Neural crest cell (in vitro differentiated cells): ENCODE measurements around the gene MPP3. TPM values are rescaled to one million over a fixed set of nuclear protein-coding genes. Genes with fewer than 3 reads are reported as not detected.

Experiments used
- DNase-seq: peaks from one replicate; pipeline ENCODE4 v3.0.0; 2021; ENCODE audit warnings: low read depth, mixed read lengths, low spot score
- H3K27ac Mint-ChIP-seq: one replicate; pipeline ENCODE4 v1.8.0; 2021; ENCODE audit warnings: mild to moderate bottlenecking, mixed read lengths; ENCODE audit not compliant: unreplicated experiment
- H3K27me3 Mint-ChIP-seq: 2 replicates; pipeline ENCODE4 v1.8.0; 2021; ENCODE audit warnings: low read depth, mild to moderate bottlenecking, mixed read lengths
- H3K36me3 Mint-ChIP-seq: 2 replicates; pipeline ENCODE4 v1.8.0; 2021; ENCODE audit warnings: low read depth, mild to moderate bottlenecking, mixed read lengths
- H3K4me1 Mint-ChIP-seq: 2 replicates; pipeline ENCODE4 v1.8.0; 2021; ENCODE audit warnings: mixed read lengths
- H3K4me3 Mint-ChIP-seq: one replicate; pipeline ENCODE4 v1.8.0; 2021; ENCODE audit warnings: mild to moderate bottlenecking, mixed read lengths
- H3K9me3 Mint-ChIP-seq: 2 replicates; pipeline ENCODE4 v1.8.0; 2021; ENCODE audit warnings: mixed read lengths
- CTCF ChIP-seq: fragments of 200-600 bp; sonication (generic); conservative IDR thresholded peaks from 2 replicates; pipeline ENCODE4 v1.5.0; 2021; ENCODE audit warnings: antibody characterized with exemption, mild to moderate bottlenecking
- total RNA-seq: library from RNA; stranded (reverse); gene quantifications from 2 replicates; pipeline ENCODE4 v1.2.1, GENCODE V29; 2021

MPP3 gene
- total RNA-seq, 1 donor from 2014 or later, result 14.4 TPM

GRCh38 chr17:43814026-43814425 is 18.9 kb downstream of the MPP3 start:
- H3K4me1 Mint-ChIP-seq, result peaks cover 11% of the 10 kb centered on the region
- TF ChIP-seq CTCF, result no peak
- no peaks in the 10 kb centered on the region for H3K36me3 Mint-ChIP-seq
- no peaks in the 10 kb centered on the region for H3K27me3 Mint-ChIP-seq
- H3K4me3 Mint-ChIP-seq, result no peak overlapping the region
- DNase-seq, result no peak
- H3K27ac Mint-ChIP-seq, result peak overlapping the region; percentile 67
- no peaks in the 10 kb centered on the region for H3K9me3 Mint-ChIP-seq

DNA sequence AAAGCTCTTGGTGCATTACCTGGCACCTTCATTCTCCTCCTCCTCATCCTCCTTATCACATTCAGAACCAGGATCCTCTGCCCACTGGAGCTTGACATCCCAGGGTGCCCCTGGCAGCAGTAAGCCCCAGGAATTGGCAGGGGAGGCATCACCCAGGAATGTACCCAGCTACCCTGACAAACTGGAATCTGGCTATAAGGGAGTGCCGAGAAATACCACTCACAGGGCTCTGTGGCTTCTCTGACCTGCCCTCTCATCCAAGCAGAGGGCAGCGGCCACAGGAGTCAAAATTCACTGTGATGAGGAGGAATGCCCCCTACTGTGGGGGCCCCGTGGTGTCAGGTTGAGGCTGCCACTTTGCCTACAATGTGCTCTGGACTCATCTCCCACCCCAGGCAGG is 19.6 kb downstream of the MPP3 start:
- TF ChIP-seq CTCF, result no peak
- no peaks in the 10 kb centered on the region for H3K36me3 Mint-ChIP-seq
- peaks cover 11% of the 10 kb centered on the region for H3K4me1 Mint-ChIP-seq
- peak overlapping the region; percentile 84 for H3K27ac Mint-ChIP-seq
- H3K9me3 Mint-ChIP-seq, result no peaks in the 10 kb centered on the region
- no peak for DNase-seq
- H3K27me3 Mint-ChIP-seq, result no peaks in the 10 kb centered on the region
- no peak overlapping the region for H3K4me3 Mint-ChIP-seq

- H3K36me3 Mint-ChIP-seq, result no peaks in the 10 kb centered on the region
- no peak overlapping the region for H3K4me3 Mint-ChIP-seq
- TF ChIP-seq CTCF, result no peak
- peak overlapping the region; percentile 84 for H3K27ac Mint-ChIP-seq
- no peak for DNase-seq
- peaks cover 11% of the 10 kb centered on the region for H3K4me1 Mint-ChIP-seq
- no peaks in the 10 kb centered on the region for H3K9me3 Mint-ChIP-seq
- no peaks in the 10 kb centered on the region for H3K27me3 Mint-ChIP-seq
These were observed 20.3 kb downstream of the MPP3 start for GRCh38 chr17:43812396-43813265.

- Mint-ChIP-seq H3K4me1 (no peaks in the 10 kb centered on the region), H3K27me3 (no peaks in the 10 kb centered on the region), H3K9me3 (no peaks in the 10 kb centered on the region), H3K36me3 (no peaks in the 10 kb centered on the region), H3K27ac (no peak overlapping the region), H3K4me3 (no peak overlapping the region)
- no peak for TF ChIP-seq CTCF
- no peak for DNase-seq
These were observed 22.1 kb downstream of the MPP3 start for GRCh38 chr17:43810823-43811222.

DNA sequence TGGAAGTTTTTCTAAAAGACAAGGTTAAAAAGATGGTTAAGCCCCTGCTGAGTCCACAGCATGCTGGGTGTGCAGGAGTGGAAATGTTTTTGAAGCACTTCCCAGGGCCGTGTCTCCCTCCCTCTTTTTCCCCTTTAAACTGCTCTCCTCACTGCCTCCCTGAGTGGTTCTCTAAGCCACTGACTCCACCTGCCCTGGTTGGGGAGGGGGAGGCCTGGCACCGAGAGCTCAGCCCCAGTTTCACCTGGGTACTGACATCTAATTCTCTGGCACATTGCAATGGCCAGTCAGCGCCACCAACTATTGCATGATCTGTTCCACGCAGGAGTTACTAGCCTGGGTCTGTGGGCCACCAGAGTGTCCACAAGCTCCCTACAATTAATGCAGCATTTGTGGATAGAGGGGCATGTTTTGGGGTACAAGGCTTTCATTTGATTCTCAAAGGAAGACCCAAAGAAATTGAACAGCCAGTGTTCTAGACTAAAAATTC is 22.7 kb downstream of the MPP3 start:
- no peak for TF ChIP-seq CTCF
- no peaks in the 10 kb centered on the region for H3K27me3 Mint-ChIP-seq
- H3K4me3 Mint-ChIP-seq, result no peak overlapping the region
- no peaks in the 10 kb centered on the region for H3K4me1 Mint-ChIP-seq
- no peaks in the 10 kb centered on the region for H3K9me3 Mint-ChIP-seq
- DNase-seq, result no peak
- H3K36me3 Mint-ChIP-seq, result peaks cover under 1% of the 10 kb centered on the region
- H3K27ac Mint-ChIP-seq, result no peak overlapping the region
